GM18511 (cell line): ENCODE data around the gene MAL.
"Not testable (repeated sequence)": the region's sequence is repeated elsewhere in the genome, so short reads cannot be mapped to it uniquely, and the experiment has no call there.

Experiments used
- ATAC-seq: cut with Tn5 transposase; IDR thresholded peaks from one replicate; pipeline ENCODE4 v1.9.1; 2021; ENCODE audit warnings: mild to moderate bottlenecking, moderate library complexity; ENCODE audit not compliant: unreplicated experiment

MAL gene

GRCh38 chr2:95031076-95031725, 5.7 kb downstream of the MAL start:
- no peak for ATAC-seq

DNA sequence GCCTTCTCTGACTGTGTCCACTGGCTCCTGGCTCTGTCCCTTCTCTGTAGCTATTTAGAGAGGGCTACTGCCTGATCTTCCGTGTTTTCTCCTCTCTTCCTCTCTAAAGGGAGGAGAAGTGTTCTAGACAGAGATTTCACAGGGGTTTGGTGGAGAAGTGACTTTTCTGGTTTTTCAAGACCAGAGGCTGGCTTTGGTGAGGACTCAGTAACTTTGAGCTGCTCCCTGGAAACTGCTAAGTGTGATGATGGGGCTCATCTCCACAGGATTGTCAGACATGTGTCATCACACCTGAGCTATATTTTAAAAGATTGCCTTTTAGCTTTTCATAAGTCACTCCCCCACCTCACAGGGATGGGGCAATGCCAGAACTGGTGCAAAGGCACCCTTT, 6.2 kb downstream of the MAL start:
- ATAC-seq: no peak

GRCh38 chr2:95032341-95032740, 6.8 kb downstream of the MAL start:
- no peak for ATAC-seq

GRCh38 chr2:95032868-95033603, 7.5 kb downstream of the MAL start:
- ATAC-seq: no peak

- no peak for ATAC-seq
Observed at GRCh38 chr2:95034221-95034620, 8.7 kb downstream of the MAL start.

GRCh38 chr2:95034818-95035217, 9.3 kb downstream of the MAL start:
- no peak for ATAC-seq

DNA sequence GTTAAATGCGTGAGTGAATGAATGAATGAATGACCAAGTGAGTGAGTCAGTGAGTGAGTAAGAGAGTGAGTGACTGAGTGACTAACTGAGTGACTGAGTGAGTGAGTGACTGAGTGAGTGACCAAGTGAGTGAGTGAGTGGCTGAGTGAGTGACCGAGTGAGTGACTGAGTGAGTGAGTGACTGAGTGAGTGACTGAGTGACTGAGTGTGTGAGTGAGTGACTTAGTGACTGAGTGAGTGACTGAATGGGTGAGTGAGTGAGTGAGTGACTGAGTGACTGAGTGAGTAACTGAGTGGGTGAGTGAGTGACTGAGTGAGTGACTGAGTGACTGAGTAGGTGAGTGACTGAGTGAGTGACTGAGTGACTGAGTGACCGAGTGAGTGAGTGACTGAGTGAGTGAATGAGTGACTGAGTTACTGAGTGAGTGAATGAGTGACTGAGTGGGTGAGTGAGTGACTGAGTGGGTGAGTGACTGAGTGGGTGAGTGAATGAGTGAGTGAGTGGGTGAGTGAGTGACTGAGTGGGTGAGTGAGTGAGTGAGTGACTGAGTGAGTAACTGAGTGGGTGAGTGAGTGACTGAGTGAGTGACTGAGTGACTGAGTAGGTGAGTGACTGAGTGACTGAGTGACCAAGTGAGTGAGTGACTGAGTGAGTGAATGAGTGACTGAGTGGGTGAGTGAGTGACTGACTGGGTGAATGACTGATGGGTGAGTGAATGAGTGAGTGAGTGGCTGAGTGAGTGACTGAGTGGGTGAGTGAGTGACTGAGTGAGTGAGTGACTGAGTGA, 11.3 kb downstream of the MAL start:
- ATAC-seq: no peak

GRCh38 chr2:95037384-95037839, 11.9 kb downstream of the MAL start:
- no peak for ATAC-seq

GRCh38 chr2:95037841-95038585, 12.5 kb downstream of the MAL start:
- ATAC-seq: not testable (repeated sequence)

DNA sequence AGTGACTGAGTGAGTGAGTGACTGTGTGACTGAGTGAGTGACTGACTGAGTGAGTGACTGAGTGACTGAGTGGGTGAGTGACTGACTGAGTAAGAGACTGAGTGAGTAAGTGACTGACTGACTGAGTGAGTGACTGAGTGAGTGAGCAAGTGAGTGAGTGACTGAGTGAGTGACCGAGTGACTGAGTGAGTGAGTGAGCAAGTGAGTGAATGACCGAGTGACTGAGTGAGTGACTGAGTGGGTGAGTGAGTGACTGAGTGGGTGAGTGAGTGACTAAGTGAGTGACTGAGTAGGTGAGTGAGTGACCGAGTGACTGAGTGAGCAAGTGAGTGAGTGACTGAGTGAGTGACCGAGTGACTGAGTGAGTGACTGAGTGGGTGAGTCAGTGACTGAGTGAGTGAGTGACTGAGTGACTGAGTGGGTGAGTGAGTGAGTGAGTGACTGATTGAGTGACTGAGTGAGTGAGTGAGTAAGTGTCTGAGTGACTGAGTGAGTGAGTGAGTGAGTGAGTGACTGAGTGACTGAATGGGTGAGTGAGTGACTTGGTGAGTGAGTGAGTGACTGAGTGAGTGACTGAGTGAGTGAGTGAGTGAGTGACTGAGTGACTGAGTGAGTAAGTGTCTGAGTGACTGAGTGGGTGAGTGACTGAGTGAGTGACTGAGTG, 13.3 kb downstream of the MAL start:
- ATAC-seq: no peak

DNA sequence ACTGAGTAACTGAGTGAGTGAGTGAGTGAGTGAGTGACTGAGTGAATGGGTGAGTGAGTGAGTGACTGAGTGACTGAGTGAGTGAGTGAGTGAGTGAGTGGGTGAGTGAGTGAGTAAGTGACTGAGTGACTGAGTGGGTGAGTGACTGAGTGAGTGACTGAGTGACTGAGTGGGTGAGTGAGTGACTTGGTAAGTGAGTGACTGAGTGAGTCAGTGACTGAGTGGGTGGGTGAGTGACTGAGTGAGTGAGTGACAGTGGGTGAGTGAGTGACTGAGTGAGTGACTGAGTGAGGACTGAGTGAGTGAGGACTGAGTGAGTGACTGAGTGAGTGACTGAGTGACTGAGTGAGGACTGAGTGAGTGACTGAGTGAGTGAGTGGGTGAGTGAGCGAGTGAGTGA, 13.9 kb downstream of the MAL start:
- ATAC-seq: no peak

DNA sequence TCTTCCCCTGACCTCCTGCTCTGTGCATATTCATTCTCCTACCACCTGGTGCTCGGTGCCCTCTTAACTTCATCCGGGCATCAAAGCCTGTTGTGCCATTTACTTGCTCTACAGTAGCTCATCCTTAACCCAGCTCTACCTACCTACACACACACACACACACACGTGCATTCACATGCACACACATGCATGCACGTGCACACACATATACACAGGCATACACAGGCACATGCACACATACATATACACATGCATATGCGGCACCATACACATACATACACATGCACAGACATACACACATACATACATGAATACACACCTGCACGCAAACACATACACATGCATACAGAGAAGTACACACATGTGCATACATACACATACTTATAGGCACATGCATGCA, 14.5 kb downstream of the MAL start:
- ATAC-seq: no peak

GRCh38 chr2:95040426-95040825, 14.9 kb downstream of the MAL start:
- ATAC-seq: no peak

DNA sequence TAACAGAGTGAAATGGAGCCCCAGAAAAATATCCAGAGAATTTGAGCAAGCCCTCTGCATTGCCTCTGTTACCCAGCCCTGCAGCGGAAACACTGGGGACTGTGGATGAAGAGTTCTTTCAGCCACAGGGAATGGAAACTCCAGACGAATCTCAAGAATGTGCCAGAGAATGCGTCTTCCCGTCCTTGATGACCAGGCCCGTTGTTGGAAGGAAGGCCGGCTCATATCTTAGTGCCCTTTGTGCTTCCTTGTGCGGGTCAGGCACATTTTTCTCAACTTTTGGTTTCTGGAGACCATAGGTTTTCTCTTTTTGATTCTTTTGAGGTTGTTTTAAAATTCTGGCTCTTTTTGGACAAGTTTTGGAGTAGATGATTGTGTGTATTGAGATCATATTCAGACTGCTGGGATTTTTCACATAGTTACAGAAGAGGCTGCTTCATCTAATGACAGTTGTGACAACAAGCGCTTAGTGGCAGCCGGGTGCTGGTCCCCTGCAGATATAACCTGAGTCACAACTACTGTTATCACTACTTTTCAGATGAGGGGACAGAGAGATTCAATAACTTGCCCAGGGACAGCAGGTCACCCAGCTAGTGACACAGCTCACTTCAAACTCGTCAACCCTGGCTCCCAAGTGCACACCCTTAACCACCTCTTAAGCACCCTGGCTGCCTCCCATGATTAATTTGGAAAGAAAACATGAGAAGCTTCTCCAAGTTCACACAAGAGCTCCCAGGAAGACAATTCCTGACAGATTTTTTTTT, 15.7 kb downstream of the MAL start:
- ATAC-seq: no peak

GRCh38 chr2:95041824-95042442, 16.4 kb downstream of the MAL start:
- peak; percentile 42 for ATAC-seq

DNA sequence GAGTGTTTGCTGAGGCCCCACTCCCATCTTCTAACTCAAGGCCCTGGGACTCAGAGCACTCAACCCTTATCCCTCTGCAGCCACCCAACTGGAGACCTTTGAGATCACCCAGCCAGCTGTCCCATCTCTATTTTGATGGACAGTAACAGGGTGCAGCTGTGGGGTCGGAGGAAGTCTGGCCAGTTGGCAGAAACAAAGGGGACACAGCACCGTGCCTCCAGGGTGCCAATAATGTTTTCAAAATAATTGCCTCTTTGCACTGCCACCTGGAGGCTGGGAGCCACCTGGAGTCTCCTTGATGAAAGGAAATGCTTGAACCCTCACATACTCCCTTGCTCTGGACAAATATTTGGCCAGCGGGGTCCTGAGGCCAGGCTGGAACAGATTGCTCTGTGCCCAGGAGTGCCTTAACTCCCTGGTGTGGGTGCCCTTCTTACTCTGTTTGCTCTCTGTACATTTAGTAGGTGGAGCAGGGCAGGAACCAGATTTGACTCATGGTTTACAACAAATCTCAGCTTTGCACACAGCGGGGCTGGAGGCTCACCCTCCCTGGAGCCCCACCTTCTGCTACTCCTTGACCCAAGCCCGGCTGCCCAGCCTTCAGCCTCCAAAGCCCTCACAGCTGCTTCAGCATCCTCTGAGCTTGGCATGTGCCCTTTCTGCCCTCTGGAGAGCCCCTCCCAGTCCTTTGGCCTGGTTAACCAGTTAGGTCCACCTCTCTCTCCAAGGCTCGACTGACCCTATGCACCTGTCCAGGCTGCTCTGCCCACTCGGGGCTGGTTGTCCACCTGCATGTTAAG, 17.2 kb downstream of the MAL start:
- ATAC-seq: peak; percentile 30

GRCh38 chr2:95043300-95044093, 18.0 kb downstream of the MAL start:
- peak; percentile 63 for ATAC-seq

- ATAC-seq: no peak
Observed at GRCh38 chr2:95044601-95045000, 19.1 kb downstream of the MAL start.
